CD4-positive, alpha-beta T cell treated with Interleukin-15 for 4 hours (primary cell): Measurements from ENCODE around the gene CD207.
"Not testable (repeated sequence)": the region's sequence is repeated elsewhere in the genome, so short reads cannot be mapped to it uniquely, and the experiment has no call there.

ENCODE experiments used
- DNase-seq: peaks from one replicate; pipeline ENCODE4 v3.0.0-alpha.2; 2020; ENCODE audit warnings: low spot score

Gene CD207

GRCh38 chr2:70828914-70829824, 6.4 kb downstream of the CD207 start:
- no peak for DNase-seq

GRCh38 chr2:70828115-70828514, 7.5 kb downstream of the CD207 start:
- no peak for DNase-seq

- DNase-seq: no peak
Measured at GRCh38 chr2:70827388-70827787, 8.2 kb downstream of the CD207 start.

- DNase-seq: no peak
Measured at GRCh38 chr2:70826696-70827350, 8.8 kb downstream of the CD207 start.

- no peak for DNase-seq
Measured at GRCh38 chr2:70823249-70823648, 12.4 kb downstream of the CD207 start.

GRCh38 chr2:70822843-70823242, 12.8 kb downstream of the CD207 start:
- no peak for DNase-seq

- DNase-seq: no peak
Measured at GRCh38 chr2:70820499-70820898, 15.1 kb downstream of the CD207 start, which contains the start of gene CLEC4F. Gene CLEC4F, minus strand, starts transcription at chr2:70820599. Its CDS starts 76 bp downstream, at chr2:70820523.

- DNase-seq: no peak
Measured at GRCh38 chr2:70817284-70817954, 18.2 kb downstream of the CD207 start.

- no peak for DNase-seq
Measured at GRCh38 chr2:70816726-70817125, 18.9 kb downstream of the CD207 start.

- no peak for DNase-seq
Measured at GRCh38 chr2:70808983-70809958, 26.3 kb downstream of the CD207 start.

- DNase-seq: no peak
Measured at GRCh38 chr2:70807828-70808118, 27.8 kb downstream of the CD207 start.

- DNase-seq: no peak
Measured at GRCh38 chr2:70807102-70807827, 28.4 kb downstream of the CD207 start.

GRCh38 chr2:70806620-70807019, 29.0 kb downstream of the CD207 start:
- DNase-seq: no peak

GRCh38 chr2:70806013-70806412, 29.6 kb downstream of the CD207 start:
- no peak for DNase-seq

- DNase-seq: no peak
Measured at GRCh38 chr2:70801607-70802263, 33.9 kb downstream of the CD207 start.

- DNase-seq: no peak
Measured at GRCh38 chr2:70799706-70800105, 35.9 kb downstream of the CD207 start.

- DNase-seq: not testable (repeated sequence)
Measured at GRCh38 chr2:70797996-70798395, 37.6 kb downstream of the CD207 start.

- DNase-seq: no peak
Measured at GRCh38 chr2:70797506-70797905, 38.1 kb downstream of the CD207 start.

- no peak for DNase-seq
Measured at GRCh38 chr2:70796262-70796661, 39.4 kb downstream of the CD207 start.

- no peak for DNase-seq
Measured at GRCh38 chr2:70795164-70795995, 40.2 kb downstream of the CD207 start.
